ENCODE results near the gene TMPRSS3. TPM values are rescaled to one million over a fixed set of nuclear protein-coding genes. Genes with fewer than 3 reads are reported as not detected.
A peak's percentile ranks its signal among the peaks of the same experiment; 100 is the strongest.

TMPRSS3 gene
- total RNA-seq, 6 experiments from 2014 or later = 0.22 to 0.97 (median 0.71) TPM

GRCh38 chr21:42423685-42424084 is 27.8 kb upstream of the TMPRSS3 start:
- WGBS (ENCODE audit: insufficient coverage, low coverage, low lambda C conversion rate, missing lambda C conversion rate) = no CpG with 5 or more reads among the region's 2 CpGs
- TF ChIP-seq POLR2A (IDR thresholded peaks at IDR 0.05) = no peak
- TF ChIP-seq CTCF (IDR thresholded peaks at IDR 0.05) = no peak
- Histone ChIP-seq H3K4me1 (no peaks in the 10 kb centered on the region), H3K27ac (no peak overlapping the region), H3K4me3 (no peak overlapping the region), H3K9me3 (no peaks in the 10 kb centered on the region), H3K36me3 (no peaks in the 10 kb centered on the region), H3K27me3 (no peaks in the 10 kb centered on the region)
- intact Hi-C loops (cut with DNase I) = no loop called here
- ATAC-seq (no peak), DNase-seq (no peak)

GRCh38 chr21:42423197-42423675 is 27.4 kb upstream of the TMPRSS3 start:
- WGBS (ENCODE audit: insufficient coverage, low coverage, low lambda C conversion rate, missing lambda C conversion rate) = 47% methylated on average over 7 of the region's 10 CpGs
- DNase-seq = no peak

GRCh38 chr21:42421018-42421793 is 25.4 kb upstream of the TMPRSS3 start:
- intact Hi-C loops (cut with DNase I) = no loop called here
- Histone ChIP-seq H3K9me3 (no peaks in the 10 kb centered on the region), H3K4me1 (no peaks in the 10 kb centered on the region), H3K27me3 (no peaks in the 10 kb centered on the region), H3K27ac (no peak overlapping the region), H3K36me3 (no peaks in the 10 kb centered on the region), H3K4me3 (no peak overlapping the region)
- WGBS (ENCODE audit: insufficient coverage, low coverage, low lambda C conversion rate, missing lambda C conversion rate) = 50% methylated on average over 3 of the region's 3 CpGs
- TF ChIP-seq CTCF (IDR thresholded peaks at IDR 0.05) (no peak), POLR2A (IDR thresholded peaks at IDR 0.05) (no peak)
- no peak for ATAC-seq
- no peak for DNase-seq

More at GRCh38 chr21:42423197-42423675, 27.4 kb upstream of the TMPRSS3 start:
- no peak for TF ChIP-seq CTCF (IDR thresholded peaks at IDR 0.05)
- no peak for TF ChIP-seq POLR2A (IDR thresholded peaks at IDR 0.05)
- H3K27ac ChIP-seq = no peak overlapping the region
- no peak overlapping the region for H3K4me3 ChIP-seq
- no peaks in the 10 kb centered on the region for H3K9me3 ChIP-seq
- peak in 2 of 4 donors; percentile 12 to 16 for ATAC-seq
- H3K4me1 ChIP-seq = no peaks in the 10 kb centered on the region
- no peaks in the 10 kb centered on the region for H3K27me3 ChIP-seq
- intact Hi-C loops (cut with DNase I) = no loop called here
- H3K36me3 ChIP-seq = no peaks in the 10 kb centered on the region

GRCh38 chr21:42419845-42420244 is 24.0 kb upstream of the TMPRSS3 start:
- Histone ChIP-seq H3K27ac (no peak overlapping the region), H3K27me3 (no peaks in the 10 kb centered on the region), H3K4me1 (no peaks in the 10 kb centered on the region), H3K4me3 (no peak overlapping the region), H3K36me3 (no peaks in the 10 kb centered on the region), H3K9me3 (no peaks in the 10 kb centered on the region)
- TF ChIP-seq CTCF (IDR thresholded peaks at IDR 0.05) (no peak), POLR2A (IDR thresholded peaks at IDR 0.05) (no peak)
- DNase-seq (no peak), ATAC-seq (no peak)
- intact Hi-C loops (cut with DNase I) = no loop called here
- WGBS (ENCODE audit: insufficient coverage, low coverage, low lambda C conversion rate, missing lambda C conversion rate) = 86% methylated on average over 6 of the region's 6 CpGs
